Measurements from ENCODE around the gene RBFOX1. TPM values are rescaled to one million over a fixed set of nuclear protein-coding genes. Genes with fewer than 3 reads are reported as not detected.

Gene RBFOX1
- total RNA-seq, 1 donor from 2014 or later = 3.1 TPM

DNA sequence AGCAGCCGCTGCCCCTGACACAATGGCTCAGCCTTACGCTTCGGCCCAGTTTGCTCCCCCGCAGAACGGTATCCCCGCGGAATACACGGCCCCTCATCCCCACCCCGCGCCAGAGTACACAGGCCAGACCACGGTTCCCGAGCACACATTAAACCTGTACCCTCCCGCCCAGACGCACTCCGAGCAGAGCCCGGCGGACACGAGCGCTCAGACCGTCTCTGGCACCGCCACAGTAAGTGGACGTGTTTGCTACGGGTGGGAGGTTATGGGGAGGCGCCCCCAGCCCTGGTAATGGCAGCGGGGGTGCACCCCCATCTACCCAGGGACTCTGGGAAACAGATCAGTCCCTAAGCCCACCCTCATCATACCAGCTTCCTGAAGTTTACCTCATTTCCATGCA is 185.5 kb downstream of the RBFOX1 start:
- DNase-seq (ENCODE audit: low spot score) = no peak

DNA sequence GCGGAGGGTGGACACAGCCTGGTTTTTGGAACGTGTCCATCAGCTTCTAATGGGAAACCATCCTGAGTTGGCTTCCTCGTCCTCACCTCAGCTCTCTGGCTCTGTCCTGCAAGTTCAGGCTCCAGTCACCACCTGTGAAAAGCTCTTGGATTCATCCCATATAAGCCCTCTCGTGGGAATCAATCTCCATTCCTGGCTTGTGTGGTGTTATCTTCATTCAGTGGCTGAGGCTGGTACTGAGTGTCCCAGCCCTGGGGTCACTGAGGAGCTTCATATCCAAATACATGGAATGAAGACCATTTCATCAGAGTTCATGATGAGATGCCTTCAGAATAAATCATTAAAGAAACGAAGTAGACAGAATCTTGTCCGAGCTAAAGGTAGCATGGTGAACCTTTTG is 189.2 kb downstream of the RBFOX1 start:
- DNase-seq (ENCODE audit: low spot score) = no peak

GRCh38 chr16:7524419-7524818 is 191.8 kb downstream of the RBFOX1 start:
- peak; percentile 6 for DNase-seq (ENCODE audit: low spot score)

DNA sequence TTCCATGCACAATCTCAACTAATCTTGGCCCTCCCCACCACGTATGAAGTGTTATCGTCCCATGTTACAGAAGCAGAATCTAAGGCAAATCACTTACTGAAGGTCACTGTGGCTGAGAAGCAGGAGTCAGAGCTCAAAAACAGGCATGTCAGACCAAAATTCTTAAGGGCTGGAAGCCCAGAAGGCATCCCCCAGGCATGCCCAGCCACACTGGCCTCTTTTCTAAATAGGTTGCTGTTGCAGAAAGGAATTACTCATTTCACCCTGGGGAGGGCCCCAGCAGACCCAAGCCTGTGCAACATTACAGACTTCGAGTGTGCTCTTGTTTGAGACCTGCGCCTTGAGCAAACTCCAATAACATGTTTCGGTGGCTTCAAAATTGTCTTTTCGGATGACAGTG is 194.1 kb downstream of the RBFOX1 start:
- peak; percentile 4 for DNase-seq (ENCODE audit: low spot score)

GRCh38 chr16:7532534-7532933 is 199.9 kb downstream of the RBFOX1 start:
- no peak for DNase-seq (ENCODE audit: low spot score)

GRCh38 chr16:7534749-7535148 is 202.1 kb downstream of the RBFOX1 start:
- DNase-seq (ENCODE audit: low spot score) = no peak

- no peak for DNase-seq (ENCODE audit: low spot score)
Measured at GRCh38 chr16:7541026-7541425, 208.4 kb downstream of the RBFOX1 start.

DNA sequence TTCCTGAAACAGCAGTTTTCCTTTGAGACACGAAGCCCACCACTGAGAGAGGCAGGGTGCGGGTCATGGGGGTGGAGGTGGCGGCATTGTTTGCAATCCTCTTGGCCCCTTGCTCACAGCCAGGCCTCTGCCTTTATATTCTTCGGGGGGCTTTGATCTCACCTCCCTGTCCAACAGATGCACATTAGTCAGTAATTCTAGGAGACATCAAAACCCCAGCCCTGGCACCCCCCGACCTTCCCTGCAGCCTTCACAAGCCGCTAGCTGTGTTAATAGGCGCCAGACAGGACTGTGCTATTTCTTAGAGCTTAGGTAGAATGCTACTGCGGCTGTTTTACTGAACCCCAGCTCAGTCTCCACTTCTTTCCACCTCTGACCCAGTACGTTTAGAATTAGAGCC is 212.6 kb downstream of the RBFOX1 start:
- no peak for DNase-seq (ENCODE audit: low spot score)

GRCh38 chr16:7546948-7547347 is 214.3 kb downstream of the RBFOX1 start:
- DNase-seq (ENCODE audit: low spot score) = no peak

- no peak for DNase-seq (ENCODE audit: low spot score)
Measured at GRCh38 chr16:7547736-7548135, 215.1 kb downstream of the RBFOX1 start.

DNA sequence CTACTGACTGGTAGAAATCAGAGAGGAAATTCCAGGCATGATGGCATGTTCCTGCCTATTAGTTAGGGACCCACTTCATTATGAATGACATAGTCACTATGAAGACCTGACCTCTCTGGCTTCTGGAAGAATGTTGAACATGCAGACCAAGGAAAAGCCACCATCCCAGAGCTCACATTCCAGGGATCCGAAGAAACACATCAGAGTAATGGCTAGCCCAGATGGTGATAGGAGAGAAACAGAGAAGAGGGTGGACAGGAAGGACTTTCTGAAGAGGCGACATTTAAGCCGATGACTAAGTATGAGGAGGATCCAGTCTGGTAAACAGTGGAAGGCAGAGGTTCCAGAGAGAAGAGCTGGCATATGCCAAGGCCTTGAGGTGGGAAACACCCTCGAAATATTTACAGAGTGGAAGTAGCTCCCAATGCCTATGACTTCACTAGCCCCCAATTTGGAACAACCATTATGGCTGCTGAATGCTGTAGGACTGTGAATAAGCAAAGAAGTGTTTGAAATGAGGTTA is 216.2 kb downstream of the RBFOX1 start:
- DNase-seq (ENCODE audit: low spot score) = no peak

DNA sequence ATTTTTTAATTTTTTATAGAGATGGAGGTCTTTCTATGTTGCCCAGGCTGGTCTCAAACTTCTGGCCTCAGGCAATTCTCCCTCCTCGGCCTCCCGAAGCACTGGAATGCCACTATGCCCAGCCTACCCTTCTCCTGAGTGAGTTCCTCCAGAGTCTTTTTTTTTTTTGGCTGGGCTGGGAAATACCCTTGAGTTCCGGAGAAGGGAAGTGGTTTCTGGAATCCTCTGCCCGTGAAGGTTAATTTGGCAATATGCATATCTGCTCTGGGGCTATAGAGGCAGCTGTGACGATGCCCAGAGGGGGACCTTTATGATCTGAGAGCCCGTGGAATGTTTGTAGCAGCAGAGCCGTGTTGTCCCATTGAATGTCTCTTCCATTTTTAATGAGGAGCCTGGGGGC is 217.5 kb downstream of the RBFOX1 start:
- no peak for DNase-seq (ENCODE audit: low spot score)

- no peak for DNase-seq (ENCODE audit: low spot score)
Measured at GRCh38 chr16:7555459-7555858, 222.8 kb downstream of the RBFOX1 start.

DNA sequence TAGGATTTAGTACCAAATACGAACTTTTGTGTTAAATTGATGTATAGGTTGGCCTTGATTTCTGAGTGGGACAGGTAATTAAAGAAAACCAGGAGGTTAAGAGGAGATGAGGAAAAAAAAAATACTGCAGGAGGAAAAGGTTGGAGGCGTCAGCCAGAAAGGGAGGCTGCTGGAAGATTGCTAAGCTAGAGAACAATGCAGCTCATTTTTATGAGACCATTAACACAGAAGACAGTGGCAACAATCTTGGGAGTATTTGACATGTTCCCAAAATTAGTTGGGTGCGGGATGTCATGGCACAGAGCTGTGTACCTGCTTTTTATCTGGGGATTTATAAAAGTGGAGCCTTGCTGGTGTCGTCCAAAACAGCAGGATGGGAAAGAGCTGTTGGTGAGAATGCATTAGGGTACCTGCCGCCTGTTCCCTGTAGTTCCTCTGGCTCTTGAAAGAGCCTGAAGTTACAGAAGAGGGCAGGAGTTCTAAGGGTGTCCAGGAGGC is 229.3 kb downstream of the RBFOX1 start:
- DNase-seq (ENCODE audit: low spot score) = no peak

GRCh38 chr16:7566360-7566759 is 233.7 kb downstream of the RBFOX1 start:
- DNase-seq (ENCODE audit: low spot score) = no peak

- DNase-seq (ENCODE audit: low spot score) = no peak
Measured at GRCh38 chr16:7571366-7571765, 238.7 kb downstream of the RBFOX1 start.

DNA sequence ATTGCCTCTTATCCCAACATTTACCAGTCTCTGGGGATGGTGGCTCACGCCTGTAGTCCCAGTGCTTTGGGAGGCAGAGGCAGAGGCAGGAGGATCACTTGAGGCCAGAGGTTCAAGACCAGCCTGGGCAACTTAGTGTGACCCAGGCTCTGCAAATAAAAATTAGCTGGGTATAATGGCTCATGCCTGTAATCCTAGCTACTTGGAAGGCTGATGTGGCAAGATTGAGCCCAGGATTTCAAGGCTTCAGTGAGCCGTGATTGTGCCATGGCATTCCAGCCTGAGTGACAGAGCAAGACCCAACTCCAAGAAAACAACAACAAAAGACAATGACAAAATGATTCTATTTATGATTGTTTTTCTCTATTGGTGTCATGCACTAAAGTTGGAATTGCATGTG is 244.9 kb downstream of the RBFOX1 start:
- no peak for DNase-seq (ENCODE audit: low spot score)

DNA sequence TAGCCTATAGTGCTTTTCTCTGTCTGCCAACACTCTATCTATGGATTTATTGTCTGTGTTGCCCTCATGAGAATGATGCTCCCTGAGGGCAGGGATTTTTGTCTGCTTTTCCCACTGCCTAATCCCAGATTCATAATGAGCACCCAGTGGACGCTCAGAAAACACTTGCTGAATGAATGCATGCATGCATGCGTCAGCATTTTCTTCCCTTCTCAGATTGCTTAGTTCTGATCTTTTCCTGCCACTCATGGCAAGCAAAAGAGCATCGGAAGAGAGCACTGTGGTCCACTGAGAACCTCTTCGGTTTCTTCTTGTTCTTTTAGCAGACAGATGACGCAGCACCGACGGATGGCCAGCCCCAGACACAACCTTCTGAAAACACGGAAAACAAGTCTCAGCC is 246.8 kb downstream of the RBFOX1 start:
- no peak for DNase-seq (ENCODE audit: low spot score)

- no peak for DNase-seq (ENCODE audit: low spot score)
Measured at GRCh38 chr16:7581175-7581574, 248.5 kb downstream of the RBFOX1 start.

DNA sequence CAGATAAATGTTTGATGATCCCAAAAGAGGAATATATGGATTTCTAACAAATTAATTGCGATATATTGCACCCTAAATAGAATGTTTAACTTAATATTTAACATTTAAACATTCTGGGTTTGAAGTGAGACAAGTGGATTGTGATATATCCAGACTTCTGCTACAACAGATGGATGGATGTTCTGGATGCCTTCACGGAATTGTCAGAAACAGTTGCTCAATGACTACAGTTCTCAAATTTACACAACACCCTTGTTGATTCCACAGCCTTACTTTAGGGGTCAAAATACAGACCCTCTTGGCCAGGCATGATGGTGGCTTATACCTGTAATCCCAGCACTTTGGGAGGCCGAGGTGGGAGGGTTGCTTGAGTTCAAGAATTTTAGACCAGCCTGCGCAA is 250.8 kb downstream of the RBFOX1 start:
- DNase-seq (ENCODE audit: low spot score) = no peak

DNA sequence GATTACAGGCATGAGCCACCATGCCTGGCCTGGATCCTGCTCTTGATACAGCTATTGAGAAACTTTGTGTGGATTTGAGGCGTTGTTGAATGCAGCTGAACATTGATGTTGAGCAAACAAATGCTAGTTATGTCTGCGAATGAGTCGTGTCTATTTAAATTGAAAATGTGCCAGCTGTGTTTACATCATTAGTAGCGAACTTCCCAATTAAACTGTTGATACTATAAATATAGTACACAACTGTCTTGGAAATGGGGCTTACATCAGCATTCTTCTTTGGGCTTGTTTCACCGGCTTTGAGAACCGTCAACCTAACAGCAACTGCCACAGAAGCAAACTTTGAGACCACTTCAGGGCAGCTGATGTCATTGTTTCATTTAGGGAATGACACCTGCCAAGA is 251.9 kb downstream of the RBFOX1 start:
- no peak for DNase-seq (ENCODE audit: low spot score)

GRCh38 chr16:7585705-7586104 is 253.1 kb downstream of the RBFOX1 start:
- DNase-seq (ENCODE audit: low spot score) = no peak

DNA sequence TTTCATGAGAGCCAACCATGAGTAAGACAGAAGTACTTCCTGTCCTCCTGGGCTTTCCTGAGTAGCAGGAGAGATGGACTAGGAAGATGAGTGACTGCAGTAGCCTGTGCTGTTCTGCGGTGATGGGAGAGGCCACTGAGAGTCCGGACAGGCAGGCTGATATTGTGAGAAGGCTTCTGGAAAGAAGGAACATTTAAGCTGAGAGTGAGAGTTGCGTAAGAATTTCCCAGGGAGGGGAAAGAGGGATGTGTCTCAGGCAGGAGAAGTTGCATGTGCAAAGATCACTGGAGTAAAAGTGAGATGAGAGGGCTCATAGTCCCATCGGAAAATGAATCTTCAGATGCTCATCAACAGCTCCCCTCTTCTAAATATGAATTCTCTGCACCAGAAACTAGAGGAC is 258.3 kb downstream of the RBFOX1 start:
- peak; percentile 46 for DNase-seq (ENCODE audit: low spot score)

DNA sequence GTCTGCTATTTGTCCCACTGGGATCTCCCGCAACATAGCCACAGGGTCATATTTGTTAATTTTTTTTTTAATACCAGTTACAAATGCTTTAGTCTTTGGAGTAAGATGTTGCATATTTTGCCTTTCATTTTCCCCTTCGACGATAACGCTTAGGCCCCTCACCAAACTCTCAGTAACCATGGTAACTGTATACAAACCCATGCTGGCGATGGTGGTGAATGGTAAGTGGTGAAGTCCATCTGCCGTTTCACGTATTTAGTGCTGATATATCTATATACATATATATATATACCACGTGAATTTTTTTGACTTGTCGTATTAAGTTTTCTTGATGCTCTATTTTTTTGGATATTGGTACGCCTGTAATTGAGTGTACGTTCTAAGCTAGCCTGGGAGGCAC is 263.7 kb downstream of the RBFOX1 start:
- DNase-seq (ENCODE audit: low spot score) = no peak

Measured in umbilical cord (tissue), 2 donors.